Brain pericyte (primary cell): Measurements from ENCODE around the gene INAFM1.

Source experiments
- DNase-seq: peaks from one replicate; pipeline ENCODE4 v3.0.0-alpha.2; 2012; ENCODE audit warnings: low read depth, low spot score

Gene INAFM1

DNA sequence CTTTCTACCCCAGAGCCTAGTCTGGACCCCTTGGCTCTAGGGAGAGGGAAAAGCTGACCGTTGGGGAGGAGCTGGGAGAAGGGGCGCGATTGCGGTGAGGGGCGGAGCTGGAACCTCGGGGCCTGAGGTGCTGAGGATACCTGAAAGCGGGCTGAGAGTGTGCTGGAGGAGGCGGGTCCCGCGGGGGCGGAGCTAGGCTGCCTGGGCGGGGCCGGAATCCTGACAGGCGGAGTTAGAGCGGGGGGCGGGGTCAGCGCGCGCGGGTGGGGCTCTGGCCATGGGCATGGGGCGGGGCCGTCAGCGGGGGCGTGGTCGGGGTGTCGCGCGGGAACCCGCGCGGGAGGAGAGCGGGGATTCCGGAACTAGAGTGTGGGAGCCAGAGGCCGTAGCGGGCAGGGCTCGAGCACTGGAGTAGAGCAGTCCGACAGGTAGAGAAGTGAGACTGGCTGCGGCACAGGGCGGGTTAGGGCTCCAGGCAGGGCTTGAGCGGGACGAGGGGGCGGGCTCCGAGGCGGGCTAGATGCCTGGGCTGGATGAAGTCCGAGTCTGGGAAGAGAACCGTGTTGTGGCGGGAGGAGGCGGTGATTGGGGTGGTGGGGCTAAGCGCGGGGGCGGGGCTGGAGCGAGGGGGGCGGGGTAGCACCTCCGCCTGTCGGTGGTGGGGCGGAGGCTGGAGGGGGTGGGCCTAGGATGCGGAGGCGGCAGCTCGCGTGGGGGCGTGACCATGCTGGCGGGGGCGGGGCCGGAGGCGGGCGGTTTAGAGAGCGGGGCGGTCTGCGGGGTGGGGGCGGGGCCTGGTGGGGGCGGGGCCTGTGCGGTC, at the start of gene INAFM1:
Gene INAFM1 (plus strand): TSS at position 815 of the 820 bp plus-strand sequence. CDS start 35 bp downstream, outside the sequence.
- DNase-seq = peak; percentile 77

DNA sequence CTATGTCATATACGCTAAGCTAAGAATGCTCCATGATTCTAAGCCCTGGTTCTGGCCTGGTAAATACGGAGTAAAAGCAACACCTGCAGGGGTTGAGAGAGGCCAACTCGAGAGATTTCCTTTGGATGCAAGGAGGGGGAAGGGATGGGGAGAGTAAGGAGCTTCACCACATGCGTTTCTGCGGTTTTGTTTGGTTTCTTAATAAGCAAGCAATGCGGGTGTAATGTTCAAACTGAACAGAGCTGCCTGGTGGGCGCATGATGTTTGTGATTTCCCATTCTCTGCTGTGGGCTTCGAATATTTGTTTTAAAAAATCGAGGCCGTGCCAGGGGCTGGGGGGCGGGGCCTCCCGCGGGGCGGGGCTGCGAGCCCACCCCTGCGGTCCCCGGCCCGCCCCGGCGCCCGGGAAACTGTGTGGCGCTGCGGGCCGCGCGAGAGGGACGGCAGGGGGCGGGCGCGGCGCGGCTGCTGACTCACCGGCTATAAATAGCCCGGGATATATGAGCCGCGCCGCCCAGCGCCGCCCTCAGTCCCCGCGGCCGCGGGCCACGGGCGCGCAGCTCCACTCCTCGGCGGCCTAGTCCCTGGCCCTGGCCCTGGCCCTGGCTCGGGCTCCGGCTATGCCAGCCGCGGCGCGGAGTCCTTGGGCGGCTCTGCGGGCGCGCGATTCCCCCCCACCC, 48.8 kb upstream of the INAFM1 start:
- no peak for DNase-seq

DNA sequence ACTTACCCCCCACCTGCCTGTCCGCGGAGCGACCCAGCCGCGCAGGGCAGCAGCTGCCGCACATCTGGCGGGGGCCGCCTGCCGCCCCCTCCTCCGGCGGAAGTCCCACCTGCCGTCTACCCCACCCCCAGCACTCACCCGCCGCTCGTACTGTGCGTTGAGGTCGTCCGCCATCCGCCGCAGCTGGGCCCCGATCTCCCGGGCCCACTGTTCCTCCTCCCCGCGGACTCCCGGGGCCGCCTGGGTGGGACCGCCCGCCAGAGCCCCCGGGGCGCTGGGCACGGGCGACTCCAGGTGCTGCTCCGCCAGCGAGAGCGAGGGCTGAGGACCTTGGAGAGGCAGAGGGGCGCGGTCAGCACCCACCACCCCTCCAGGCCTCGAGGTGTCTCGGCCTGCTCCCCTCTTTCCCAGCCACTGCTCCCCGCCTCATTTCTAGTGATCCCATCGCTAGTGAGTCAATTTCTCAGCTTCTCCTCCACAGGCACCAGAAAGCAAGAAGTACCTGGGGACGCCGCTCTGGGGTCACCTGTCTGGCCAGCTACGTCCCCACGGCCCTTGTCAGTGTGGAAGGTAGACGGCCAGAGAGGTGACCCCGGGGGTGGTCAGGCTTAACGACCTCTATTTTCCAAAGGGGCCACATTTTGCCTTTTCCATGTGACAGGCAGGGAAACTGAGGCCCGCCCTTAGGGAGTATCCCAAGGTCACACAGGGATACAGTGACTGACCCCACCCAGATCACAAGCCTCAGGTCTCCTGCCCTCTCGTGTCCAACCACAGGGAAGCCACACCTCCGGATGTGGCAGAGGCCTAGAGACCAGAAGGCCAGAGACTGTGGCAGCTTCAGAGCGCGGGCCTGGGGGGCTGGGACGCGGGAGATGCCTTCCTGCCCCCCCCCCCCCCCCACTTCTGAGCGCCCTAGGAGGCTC, 48.0 kb upstream of the INAFM1 start:
- no peak for DNase-seq

DNA sequence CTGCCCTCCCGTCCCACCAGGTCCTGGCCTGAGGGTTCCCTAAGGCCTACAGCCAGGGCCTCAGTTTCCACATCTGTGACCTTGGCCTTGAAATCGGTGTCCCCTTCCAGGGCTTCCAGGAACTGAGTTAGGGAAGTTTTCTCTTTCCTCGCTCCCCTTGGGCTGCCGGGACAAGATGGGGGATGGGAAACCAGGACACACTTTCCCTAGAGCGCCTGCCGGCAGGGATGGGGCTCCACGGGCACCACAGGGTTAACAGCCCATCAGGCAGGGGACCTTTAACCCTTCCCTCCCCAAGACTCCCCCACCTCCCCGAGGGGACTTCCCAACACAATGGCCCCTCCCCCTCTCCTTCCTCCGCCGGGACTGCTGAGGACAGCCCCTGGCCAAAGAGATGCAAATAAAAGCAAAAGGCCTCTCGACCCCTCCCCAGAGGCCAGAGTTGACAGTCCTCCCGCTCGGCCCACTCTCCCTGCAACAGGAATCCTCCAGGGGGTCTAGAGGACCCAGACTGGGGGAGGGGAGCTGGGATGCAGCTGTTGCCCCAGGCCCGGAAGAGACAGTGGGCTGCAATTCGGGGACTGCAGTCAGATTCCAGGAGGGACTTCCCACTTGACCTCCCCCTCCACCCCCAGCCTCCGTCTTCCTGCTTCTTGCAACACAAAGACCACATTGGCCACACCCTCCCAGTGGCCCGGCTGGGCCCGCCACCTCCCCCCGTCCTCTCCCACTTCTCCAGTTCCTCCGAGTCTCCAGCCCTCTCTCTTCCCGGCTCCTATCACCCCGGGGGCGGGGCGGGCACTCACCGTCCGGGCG, 47.1 kb upstream of the INAFM1 start:
- peak; percentile 66 for DNase-seq

DNA sequence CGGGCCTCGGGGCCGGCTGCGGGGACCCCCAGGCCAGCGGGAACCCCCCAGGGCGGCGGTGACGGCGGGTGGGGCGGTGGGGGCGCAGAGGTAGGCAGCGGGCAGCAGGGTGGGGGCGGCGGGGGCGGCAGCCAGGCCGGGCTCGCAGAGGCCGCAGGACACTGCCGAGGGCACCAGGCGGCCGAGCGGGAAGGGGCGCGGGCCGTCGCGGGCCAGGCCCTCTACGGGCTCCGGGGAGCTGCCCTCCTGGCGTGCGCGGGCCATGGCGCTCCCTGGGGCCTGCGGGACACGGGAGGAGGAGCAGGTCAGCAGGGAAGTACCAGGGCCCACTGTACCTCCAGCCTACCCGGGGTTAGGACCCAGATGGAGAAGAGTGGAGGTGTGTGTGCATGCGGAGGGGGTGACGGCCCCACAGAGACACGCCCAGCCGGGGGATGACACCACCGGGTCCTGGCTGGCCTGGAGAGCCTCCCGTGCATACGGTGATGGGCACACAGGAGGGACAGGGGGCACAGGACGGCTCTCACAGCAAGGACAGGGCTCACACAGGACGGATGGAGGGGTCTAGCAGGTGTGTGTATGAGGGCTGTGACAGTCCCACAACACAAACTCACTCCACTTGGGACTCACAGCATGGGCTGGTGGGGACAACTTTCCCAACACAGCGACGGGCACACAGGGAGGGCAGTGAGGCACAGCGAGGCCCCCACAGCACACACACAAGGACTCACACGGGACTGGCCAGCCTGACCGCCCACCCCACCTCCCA, 46.3 kb upstream of the INAFM1 start:
- DNase-seq = no peak

DNA sequence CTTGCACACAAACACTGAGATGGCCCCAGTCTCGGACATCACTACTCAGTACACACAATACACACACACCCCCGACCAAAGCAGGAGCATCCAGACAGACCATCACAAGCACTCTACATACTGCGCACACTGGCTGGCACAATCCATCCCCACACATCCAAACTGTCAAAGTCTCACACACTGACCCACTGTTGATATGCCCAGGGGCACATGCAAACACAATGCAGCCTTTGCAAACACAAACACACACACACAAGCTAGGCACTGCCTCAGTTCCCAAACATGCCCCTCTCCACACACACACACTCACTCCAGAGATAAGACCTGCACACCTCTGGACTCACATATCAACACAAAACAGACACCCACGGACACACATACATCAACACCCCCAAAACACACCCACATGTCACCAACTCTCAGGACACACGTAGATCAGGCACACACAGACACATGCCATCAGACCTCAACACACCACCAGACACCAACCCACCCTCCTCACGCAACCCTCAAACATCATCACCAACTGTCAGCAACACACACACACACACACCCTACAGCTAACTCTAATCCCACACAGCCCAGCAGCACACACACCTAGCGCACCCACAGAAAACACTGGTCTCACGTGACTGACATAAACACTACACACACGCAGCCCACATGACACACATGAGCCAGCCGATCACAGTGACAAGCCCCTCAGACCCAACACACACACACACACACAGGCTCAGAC, 45.6 kb upstream of the INAFM1 start:
- DNase-seq = no peak

DNA sequence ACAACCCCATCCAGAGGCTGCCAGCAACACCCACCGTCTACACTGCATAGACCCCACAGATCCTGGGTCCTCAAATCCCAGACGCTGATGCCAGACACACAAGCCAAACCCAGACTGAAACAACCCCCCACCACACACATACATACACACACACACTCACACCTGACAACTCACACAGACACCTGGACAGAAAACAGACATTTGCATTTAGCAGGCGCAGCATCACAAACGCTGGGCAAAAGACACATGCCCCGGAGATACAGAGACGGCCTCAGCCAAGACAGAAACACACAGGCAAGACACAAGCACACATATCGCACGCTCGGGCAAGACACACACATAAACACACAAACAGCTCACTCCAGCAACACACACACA, 45.0 kb upstream of the INAFM1 start:
- DNase-seq = no peak

DNA sequence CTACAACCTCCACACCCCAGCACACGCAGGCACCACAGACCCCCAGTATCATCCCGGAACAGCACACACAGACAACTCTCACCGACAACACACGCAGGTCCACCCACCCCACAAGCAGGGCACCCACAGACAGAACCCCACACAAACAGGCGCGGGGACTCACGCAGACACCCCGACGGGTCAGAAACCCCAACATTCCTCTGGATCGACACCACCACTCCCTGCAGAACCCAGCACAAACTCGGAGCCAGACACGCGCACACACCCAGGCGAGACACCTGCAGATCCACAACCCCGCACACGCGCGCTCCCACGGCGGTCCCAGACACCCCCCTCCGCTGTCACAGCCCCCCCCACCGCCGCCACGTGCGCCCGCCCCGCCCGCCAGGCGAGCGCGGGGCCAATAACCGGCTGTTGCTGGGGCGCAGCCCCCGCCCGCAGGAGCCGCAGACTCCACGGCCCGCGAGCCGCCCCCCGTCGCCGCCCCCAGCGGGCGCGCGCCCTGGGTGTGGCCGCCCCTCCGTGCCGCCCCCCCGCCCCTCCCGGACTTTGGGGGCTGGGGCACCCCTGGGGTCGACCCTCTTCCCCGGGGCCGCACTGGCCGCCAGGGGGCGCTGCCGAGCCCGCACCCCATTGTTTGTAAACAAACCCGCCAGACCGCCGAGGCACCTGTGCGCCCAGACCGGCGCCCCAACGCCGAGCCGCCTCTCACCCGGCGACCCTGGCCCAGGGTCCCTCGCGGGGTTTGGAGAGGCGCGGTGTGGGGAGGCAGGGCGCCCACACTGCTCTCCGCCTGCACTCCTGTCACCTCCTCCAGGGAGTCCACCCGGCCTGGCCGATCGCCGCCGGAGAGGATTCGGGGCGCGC, 44.4 kb upstream of the INAFM1 start:
- no peak for DNase-seq

DNA sequence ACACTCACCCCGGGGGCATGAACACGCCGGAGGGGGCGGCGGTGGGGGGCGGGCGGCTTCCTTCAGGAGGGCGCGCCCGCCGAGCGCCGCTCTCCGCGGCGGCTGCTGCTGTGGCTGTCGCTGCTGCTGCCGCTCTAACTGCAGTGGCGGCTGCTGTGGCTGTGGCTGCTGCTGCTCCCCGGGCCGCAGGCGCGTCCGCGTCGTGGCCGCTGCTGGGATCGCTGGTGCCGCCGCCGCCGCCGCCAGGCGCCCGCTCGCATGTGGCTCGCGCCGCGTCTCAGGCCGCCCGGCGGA, 43.8 kb upstream of the INAFM1 start, which contains the start of gene BBC3:
Gene BBC3 (minus strand): TSS at position 279 of the 294 bp plus-strand sequence. CDS start 2,768 bp downstream, outside the sequence.
- no peak for DNase-seq

DNA sequence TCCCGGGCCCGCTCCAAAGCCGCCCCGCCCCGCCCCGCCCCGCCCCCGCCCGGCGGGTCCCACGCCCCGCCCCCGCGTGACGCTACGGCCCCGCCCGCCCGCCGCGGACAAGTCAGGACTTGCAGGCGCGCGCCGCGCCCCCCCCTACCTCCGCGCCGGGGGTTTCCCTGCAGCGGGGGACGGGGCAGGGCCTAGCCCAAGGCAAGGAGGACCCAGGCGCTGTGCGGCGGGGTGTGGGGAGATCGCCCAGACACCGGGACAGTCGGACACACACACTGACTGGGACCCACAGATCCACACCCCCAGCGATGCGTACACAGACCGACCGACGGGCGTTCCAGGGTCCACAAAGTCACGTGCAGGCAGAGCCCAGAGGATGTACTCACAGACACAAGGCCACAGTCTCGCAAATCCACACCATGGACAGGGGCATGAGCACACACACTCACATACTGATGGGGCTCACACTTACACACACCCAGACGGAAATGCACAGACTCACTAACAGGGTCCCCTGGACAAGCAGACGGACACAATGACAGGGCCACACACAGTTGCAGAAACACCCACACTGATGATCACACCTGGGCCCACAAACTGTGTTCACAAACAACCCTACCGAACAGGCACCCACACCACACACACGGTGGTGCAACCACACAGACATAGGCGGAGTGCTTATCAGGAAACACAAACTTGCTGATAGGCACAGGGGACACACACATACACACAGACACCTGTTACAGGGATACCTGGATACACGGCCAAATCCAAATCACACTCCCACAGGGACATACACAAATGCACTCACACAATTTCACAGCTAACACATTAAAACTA, 43.2 kb upstream of the INAFM1 start:
- DNase-seq = no peak

DNA sequence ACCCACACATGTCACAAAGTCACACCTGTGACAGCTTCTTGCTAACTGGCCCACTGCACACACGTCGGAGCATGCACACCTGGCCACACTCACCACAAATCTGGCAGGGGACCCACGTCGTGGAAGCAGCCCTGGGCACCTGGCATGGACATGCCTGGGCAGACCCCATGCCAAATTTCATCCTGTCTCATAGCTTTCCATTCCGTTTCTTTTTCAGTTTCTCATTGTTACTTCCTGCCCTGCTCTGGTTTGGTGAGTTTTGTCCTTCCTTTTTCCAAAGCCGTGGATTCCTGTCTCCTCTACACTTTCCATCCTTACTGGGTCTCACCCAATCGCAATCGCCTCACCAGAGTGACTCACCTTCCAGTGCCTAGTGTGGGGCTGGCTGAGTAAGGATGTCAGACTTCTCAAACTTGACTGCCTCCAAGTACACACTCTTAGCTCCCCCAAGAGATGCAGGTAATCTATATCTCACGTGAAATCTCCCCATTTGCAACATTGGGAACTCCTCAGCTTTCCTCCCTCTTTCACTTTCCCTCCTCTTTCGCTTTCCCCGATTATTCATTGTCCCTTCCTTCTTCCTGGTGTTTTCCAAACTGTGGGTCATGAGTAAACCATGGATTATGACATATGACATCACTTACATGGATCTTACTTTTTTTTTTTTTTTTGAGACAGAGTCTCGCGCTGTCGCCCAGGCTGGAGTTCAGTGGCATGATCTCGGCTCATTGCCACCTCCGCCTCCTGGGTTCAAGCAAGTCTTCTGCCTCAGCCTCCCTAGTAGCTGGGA, 42.1 kb upstream of the INAFM1 start:
- no peak for DNase-seq

DNA sequence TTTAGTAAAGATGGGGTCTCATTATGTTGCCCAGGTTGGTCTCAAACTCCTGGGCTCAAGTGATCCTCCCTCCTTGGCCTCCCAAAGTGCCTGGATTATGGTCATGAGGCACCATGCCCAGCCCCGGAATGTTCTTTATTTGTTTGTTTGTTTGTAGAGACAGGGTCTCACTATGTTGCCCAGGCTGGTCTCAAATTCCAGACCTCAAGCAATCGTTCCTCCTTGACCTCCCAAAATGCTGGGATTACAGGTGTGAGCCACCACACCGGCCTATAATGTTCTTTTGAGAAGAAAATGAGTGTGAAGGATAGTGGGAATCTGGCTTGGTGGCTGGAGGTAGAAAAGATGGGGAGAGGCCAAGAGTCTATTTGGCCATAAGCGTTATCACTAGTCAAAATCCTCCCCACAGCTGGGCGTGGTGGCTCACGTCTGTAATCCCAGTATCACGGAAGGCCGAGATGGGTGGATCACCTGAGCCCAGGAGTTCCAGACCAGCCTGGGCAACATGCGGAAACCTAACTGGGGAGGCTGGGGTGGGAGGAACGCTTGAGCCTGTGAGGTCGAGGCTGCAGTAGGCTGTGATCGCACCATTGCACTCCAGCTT, 38.5 kb upstream of the INAFM1 start:
- no peak for DNase-seq

DNA sequence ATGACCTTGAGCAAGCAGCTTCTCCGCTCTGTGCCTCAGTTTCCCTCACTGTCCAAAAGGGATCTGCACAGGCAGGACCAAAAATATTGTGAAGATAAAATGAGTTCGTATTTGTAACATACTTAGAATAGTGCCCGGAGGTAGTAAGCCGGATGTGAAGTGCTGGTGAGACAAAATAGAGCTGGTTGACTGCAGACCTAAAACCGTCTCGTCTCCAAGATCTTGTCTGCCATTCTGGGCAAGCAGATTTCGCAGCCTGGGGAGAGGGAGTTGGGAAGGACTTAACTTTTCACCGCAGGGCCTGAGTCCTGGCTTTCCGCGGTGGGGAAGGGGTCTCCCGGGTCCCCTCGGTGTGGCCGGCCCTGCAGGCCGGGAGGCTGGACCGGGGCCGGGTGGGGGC, 35.5 kb upstream of the INAFM1 start:
- DNase-seq = no peak

DNA sequence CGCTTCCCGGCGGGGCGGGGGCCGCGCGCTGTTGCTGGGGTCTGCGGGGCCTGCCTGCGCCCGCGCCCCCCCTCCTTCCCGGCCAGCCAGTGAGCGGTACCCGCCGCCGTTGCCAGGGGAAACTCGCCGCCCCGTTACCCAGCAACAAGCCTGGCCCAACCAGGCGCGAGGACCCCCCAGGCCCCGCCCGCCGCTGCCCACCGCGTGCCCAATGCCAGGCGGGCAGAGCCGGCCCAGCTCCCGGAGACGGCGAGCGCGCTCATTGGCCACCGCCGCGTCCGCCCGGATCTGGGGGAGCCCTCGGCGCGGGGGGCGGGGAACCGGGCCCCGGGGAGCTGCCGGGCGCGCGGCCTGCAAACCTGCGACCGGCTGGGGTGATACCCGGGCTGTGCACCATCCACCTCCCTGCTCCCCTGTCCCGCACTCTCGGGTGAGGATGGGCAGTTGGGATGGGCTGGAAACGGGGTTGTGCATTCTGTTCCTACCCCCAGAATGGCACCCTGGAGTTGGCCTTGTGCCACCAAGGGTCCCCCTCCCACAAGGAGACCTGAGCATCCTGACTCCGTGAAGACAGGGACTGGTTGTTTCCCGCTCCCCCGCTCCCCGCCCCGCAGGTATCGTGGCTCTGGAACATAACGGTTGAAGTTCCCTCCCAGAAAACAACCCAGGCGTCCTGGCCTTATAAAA, 34.9 kb upstream of the INAFM1 start:
- DNase-seq = no peak

DNA sequence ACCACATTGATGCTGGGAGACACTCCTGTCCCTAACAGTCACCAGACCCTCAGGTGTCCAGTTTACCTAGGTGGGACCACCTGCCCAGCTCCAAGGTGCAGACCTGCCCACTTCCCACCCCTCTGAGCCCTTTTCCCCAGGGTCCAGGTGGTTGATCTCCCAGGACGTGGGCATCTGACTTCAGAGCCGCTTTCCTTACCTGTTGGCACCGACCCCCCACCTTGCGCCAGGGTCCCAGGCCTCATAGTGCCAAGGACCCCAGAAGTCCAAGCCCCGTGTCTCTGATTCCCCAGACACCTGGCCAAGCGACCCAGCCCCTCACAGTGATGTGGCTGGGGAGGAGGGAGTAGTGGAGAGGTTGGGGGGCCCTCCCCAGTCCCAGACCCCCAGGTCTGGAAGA, 34.1 kb upstream of the INAFM1 start:
- no peak for DNase-seq
